ENCODE results near the gene SLC41A2.

The SLC41A2 gene

GRCh38 chr12:104929977-104930376 lies 28.1 kb downstream of the SLC41A2 start:
- TF ChIP-seq CTCF (IDR thresholded peaks at IDR 0.05; ENCODE audit: low read length, missing control alignments): no peak
- no peak for DNase-seq (ENCODE audit: low read depth)

GRCh38 chr12:104929368-104929767 lies 28.7 kb downstream of the SLC41A2 start:
- TF ChIP-seq CTCF (IDR thresholded peaks at IDR 0.05; ENCODE audit: low read length, missing control alignments): no peak
- no peak for DNase-seq (ENCODE audit: low read depth)
- no peak overlapping the region for H3K4me3 ChIP-seq (replicated peaks; ENCODE audit: low read depth, low read length)

More at GRCh38 chr12:104929977-104930376, 28.1 kb downstream of the SLC41A2 start:
- H3K4me3 ChIP-seq (replicated peaks; ENCODE audit: low read depth, low read length): no peak overlapping the region

GRCh38 chr12:104928036-104928745 lies 29.9 kb downstream of the SLC41A2 start:
- DNase-seq (ENCODE audit: low read depth): no peak
- TF ChIP-seq CTCF (IDR thresholded peaks at IDR 0.05; ENCODE audit: low read length, missing control alignments): no peak

GRCh38 chr12:104925501-104925900 lies 32.6 kb downstream of the SLC41A2 start:
- no peak overlapping the region for H3K4me3 ChIP-seq (replicated peaks; ENCODE audit: low read depth, low read length)
- TF ChIP-seq CTCF (IDR thresholded peaks at IDR 0.05; ENCODE audit: low read length, missing control alignments): no peak
- DNase-seq (ENCODE audit: low read depth): no peak

More at GRCh38 chr12:104928036-104928745, 29.9 kb downstream of the SLC41A2 start:
- no peak overlapping the region for H3K4me3 ChIP-seq (replicated peaks; ENCODE audit: low read depth, low read length)

- no peak for DNase-seq (ENCODE audit: low read depth)
- no peak for TF ChIP-seq CTCF (IDR thresholded peaks at IDR 0.05; ENCODE audit: low read length, missing control alignments)
- no peak overlapping the region for H3K4me3 ChIP-seq (replicated peaks; ENCODE audit: low read depth, low read length)
These were observed 36.8 kb downstream of the SLC41A2 start for GRCh38 chr12:104921340-104921739.

GRCh38 chr12:104911942-104912341 lies 46.1 kb downstream of the SLC41A2 start:
- DNase-seq (ENCODE audit: low read depth): no peak
- H3K4me3 ChIP-seq (replicated peaks; ENCODE audit: low read depth, low read length): no peak overlapping the region
- no peak for TF ChIP-seq CTCF (IDR thresholded peaks at IDR 0.05; ENCODE audit: low read length, missing control alignments)
